Stimulated activated CD8-positive, alpha-beta memory T cell treated with anti-CD3 and anti-CD28 coated beads, Interleukin-12 subunit alpha, Interleukin-12 subunit beta, amount 100 ng/mL, for 4 hours (primary cell): ENCODE data around the gene OBSL1.

Experiments used
- DNase-seq: peaks from one replicate; pipeline ENCODE4 v3.0.0-alpha.2; 2020; ENCODE audit warnings: low read depth

The OBSL1 gene

DNA sequence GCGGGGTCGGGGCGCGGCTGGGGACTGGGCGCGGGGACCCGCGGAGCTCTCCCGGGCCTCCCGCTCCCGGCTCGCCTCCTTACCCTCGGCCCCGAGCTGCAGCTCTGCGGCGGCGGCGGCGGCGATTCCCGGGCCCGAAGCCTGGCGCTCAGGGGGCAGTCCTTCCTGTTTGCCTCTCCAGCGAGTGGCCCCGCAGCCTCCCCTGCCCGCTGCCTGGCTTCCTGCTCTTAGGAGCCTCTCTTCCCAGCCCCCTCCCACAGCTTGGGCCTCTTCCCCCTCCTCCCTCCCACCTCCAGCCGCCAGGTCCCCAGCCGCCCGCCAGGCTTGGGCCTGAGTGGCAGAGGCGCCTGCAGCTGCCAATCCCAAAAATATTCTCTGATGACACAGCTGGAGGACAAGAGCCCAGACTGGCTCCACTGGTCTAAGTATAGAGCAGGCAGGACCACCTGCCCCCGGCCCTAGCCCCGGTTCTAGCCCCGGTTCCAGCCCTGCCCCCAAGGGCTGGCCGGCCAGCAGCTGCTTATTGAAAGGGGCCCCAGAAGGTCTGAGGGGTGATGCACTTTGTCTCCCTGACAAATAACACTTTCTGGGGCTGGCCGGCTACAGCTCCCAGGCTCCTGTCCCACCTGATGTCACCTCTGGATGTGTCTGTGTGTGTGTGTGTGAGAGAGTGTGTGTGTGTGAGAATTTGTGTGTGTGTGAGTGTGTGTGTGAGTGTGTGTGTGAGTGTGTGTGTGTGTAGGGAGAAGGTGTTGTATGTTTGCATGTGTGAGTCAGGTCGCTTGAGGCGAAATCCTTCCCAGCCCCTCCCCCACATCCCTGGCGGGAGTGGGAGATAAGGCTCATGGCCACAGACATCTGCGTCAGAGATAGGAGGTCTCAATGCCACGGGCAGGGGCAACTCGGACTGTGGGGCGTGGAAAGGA is at the start of gene OBSL1:
TSS of gene OBSL1 (minus strand) at position 229 of the 926 bp plus-strand sequence. CDS start 307 bp downstream, outside the sequence.
- no peak for DNase-seq

GRCh38 chr2:219620546-219620945 is 49.2 kb upstream of the OBSL1 start:
- no peak for DNase-seq

- no peak for DNase-seq
Measured at GRCh38 chr2:219619235-219619634, 47.9 kb upstream of the OBSL1 start.

- DNase-seq = no peak
Measured at GRCh38 chr2:219618733-219619122, 47.4 kb upstream of the OBSL1 start.

GRCh38 chr2:219616550-219616949 is 45.2 kb upstream of the OBSL1 start:
- DNase-seq = no peak

- DNase-seq = no peak
Measured at GRCh38 chr2:219615894-219616293, 44.6 kb upstream of the OBSL1 start.

- no peak for DNase-seq
Measured at GRCh38 chr2:219615036-219615435, 43.7 kb upstream of the OBSL1 start.

- DNase-seq = no peak
Measured at GRCh38 chr2:219614076-219614860, 42.9 kb upstream of the OBSL1 start.

DNA sequence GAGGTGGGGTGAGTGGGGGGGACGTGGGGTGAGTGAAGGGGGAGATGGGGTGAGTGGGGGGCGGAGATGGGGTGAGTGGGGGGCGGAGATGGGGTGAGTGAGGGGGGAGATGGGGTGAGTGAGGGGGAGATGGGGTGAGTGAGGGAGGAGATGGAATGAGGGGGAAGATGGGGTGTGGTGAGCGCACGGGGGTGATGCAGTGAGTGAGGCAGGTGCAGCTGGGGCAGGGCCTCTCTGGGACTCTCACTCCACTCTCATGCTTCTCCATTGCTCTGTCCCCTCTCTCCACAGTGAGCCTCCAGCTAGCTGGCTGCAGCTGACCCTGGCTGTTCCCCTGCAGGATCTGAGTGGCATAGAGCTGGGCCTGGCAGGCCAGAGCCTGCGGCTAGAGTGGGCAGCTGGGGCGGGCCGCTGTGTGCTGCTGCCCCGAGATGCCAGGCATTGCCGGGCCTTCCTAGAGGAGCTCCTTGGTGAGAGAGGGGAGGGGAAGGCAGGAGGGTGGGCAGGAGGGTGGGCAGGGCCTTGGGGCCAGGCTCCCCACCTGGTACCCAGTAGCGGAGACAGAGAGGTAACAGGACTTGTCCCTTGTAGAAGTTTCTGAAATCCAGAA is 42.2 kb upstream of the OBSL1 start:
- DNase-seq = no peak

GRCh38 chr2:219612577-219613286 is 41.4 kb upstream of the OBSL1 start:
- no peak for DNase-seq

DNA sequence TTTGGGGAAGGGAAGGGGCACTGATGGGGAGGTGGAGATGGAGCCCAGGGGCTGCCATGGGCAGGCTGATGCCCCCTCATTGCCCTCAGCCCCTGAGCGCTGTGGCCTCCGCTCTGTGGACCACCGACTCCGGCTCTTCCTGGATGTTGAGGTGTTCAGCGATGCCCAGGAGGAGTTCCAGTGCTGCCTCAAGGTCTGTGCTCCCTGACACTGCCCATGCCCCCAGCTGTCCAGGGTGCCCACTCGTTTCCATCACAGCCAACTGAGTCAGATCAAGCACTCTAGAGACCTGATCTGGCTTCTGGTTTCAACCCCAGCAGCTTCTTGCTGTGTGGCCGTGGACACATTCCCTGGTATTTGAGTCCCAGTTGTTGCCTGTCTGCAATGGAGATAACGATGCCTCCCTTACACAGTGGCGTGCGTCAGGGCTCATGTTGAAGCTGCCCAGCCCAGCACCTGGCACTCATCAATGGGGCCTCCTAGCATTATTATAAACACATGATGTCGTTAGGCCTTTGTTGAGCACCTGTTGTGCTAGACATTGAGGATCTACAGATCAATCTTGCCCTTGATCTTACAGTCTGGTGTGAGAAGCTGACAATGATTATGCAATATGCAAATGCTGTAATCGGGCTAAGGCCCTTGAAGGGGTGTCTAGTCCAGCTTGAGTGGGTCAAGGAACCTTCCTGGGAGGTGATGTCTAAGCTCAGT is 40.7 kb upstream of the OBSL1 start:
- DNase-seq = no peak

GRCh38 chr2:219611306-219611705 is 40.0 kb upstream of the OBSL1 start:
- DNase-seq = no peak

DNA sequence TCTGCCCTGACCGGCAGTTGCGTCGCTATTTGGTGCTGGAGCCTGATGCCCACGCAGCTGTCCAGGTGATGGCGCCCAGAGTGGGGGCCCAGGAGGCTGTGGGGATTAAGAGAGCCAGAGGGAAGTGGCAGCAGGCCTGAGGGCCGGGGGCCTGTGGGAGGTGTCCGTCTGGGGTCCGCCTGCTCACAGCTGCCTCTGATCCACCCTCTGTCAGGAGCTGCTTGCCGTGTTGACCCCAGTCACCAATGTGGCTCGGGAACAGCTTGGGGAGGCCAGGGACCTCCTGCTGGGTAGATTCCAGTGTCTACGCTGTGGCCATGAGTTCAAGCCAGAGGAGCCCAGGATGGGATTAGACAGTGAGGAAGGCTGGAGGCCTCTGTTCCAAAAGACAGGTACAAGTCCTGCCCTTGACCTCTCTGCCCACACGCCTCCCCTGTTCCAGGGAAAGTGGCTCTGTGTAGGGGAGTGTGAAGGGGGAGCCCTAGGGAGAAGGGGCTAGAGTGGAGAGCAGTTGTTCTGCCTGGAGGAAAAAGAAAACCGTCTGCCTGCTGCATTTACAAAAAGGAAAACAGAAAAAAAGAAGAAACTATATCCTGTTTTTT is 37.9 kb upstream of the OBSL1 start:
- DNase-seq = no peak

DNA sequence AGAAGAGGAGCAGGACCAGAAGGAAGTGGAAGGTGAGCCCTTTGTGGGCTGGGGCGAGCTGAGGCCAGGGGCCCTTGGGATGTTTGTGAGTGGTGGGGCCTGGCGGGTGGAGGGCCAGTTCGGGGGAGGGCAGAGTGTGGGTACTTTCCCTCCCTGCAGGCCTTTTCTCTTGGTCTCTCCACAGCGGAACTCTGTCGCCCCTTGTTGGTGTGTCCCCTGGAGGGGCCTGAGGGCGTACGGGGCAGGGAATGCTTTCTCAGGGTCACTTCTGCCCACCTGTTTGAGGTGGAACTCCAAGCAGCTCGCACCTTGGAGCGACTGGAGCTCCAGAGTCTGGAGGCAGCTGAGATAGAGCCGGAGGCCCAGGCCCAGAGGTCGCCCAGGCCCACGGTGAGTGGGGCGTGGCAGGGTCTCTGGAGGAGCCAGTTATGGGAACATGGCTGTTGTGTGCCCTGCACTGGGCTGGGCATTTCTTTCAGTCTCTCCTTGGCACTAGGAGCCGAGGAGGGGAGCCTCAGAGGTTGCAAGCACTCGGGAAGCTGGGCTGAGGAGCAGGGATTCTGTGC is 37.1 kb upstream of the OBSL1 start:
- no peak for DNase-seq

DNA sequence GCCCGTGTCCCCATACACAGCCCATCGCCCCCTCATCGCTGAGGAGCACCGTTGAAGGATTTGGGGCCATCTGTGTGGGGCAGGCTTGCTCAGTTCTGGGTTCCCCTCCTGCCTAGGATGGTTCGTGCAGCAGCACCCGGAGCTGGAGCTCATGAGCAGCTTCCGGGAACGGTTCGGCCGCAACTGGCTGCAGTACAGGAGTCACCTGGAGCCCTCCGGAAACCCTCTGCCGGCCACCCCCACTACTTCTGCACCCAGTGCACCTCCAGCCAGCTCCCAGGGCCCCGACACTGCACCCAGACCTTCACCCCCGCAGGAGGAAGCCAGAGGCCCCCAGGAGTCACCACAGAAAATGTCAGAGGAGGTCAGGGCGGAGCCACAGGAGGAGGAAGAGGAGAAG is 36.6 kb upstream of the OBSL1 start:
- DNase-seq = no peak

DNA sequence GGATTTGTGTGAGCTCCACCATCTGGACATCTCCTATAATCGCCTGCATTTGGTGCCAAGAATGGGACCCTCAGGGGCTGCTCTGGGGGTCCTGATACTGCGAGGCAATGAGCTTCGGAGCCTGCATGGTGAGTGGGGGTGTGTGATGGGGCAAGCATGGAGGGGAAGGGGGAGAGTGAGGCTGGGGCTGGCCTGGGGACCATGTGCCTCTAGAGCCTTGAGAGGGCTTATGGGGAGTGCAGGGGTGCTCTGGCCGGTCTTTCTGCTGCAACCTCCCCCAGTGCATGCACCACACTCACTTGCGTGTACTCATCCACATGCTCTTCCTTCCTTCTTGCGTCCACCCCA is 34.2 kb upstream of the OBSL1 start:
- DNase-seq = no peak

GRCh38 chr2:219603771-219604170 is 32.4 kb upstream of the OBSL1 start:
- no peak for DNase-seq

DNA sequence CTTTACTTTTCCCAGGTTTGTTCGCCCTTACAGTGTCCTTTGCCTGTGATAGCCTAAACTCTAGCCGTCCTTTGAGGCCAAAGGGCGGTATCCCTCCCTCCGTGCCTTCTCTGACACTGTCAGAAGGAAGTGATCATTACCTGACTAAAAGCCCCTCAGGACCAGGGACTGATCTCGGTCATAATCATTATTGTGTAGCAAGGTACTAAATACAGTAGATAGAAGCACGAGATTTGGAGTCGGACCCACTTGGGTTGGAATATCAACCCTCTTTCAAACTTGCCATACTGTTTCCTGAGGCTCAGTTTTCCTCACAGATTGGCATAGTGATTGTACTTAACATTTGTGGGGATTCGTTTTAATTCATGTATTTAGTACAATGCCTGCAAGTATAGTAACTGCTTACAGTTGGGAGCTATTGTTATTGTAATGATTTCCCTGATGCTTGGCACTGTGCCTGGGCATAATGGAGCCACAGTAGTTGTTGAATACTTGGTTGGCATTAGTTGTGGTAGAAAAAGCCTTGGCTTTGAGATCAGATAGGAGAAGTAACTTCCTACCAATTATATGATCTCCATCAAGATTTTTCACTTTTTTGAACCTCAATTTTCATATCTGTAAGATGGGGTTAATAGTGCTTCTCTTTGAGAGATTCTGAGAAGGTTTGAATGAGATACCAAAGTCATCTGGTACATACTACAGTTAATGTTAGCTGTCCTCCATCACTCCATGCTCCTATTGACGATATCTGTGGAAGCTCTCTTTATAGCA is 27.2 kb upstream of the OBSL1 start:
- DNase-seq = no peak

DNA sequence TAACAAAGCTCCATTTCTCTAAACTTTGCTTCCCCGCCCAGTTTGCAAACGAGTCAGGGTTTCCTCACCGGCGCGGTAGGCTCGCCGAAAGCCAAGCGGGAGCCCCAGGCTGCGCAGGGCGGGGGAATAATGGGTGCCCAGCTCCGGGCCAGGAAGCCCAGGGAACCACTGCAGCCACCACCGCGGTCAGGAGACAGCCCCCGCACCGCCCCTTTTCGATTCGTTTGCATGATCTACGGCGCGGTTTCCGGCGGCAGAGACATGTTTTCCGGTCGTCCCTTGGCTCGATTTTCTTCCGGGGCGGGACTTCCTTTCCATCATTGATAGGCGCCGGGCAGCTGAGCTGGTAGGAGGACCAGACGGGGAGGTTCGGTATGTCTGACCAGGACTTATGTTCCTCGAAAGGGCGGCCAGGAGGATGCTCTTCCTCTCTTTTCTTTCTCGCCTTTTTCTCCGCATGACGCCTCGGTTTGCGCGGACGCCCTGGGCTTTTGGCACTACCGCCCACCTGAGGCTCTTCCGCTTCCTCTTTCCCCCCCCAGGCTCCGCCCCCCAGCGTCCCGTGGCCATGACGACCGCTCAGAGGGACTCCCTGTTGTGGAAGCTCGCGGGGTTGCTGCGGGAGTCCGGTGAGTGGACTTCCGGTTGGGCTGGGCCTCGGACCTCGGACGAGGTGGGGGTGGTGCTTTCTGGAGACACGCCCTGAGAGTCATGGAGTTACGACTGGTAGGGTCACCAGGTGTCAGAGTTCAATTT is 26.4 kb upstream of the OBSL1 start, which contains the start of gene STK11IP:
TSS of gene STK11IP (plus strand) at position 306 of the 756 bp plus-strand sequence. CDS start at position 569, 263 bp downstream.
- peak; percentile 82 for DNase-seq
